HepG2 (cell line): ENCODE results near the gene CC2D1A. TPM values are rescaled to one million over a fixed set of nuclear protein-coding genes. Genes with fewer than 3 reads are reported as not detected.

ENCODE experiments used
- EED ChIP-seq: sonication (generic); formaldehyde crosslinking; IDR thresholded peaks from 2 replicates; pipeline ENCODE4 v1.5.0; 2020; ENCODE audit warnings: mild to moderate bottlenecking, missing genetic modification reagents
- ELF4 ChIP-seq: sonication (generic); formaldehyde crosslinking; IDR thresholded peaks from 2 replicates; pipeline ENCODE4 v1.5.0; 2020; ENCODE audit warnings: missing genetic modification reagents, mild to moderate bottlenecking, moderate library complexity, borderline replicate concordance
- FOXC1 ChIP-seq: sonication (generic); formaldehyde crosslinking; IDR thresholded peaks from 2 replicates; pipeline ENCODE4 v1.8.0; 2022; ENCODE audit warnings: mild to moderate bottlenecking, missing genetic modification reagents, borderline replicate concordance
- HHEX ChIP-seq: IDR thresholded peaks from 2 replicates; pipeline ENCODE4 v1.6.1; 2016; ENCODE audit warnings: control low read depth
- HOXA7 ChIP-seq: sonication (generic); formaldehyde crosslinking; IDR thresholded peaks from 2 replicates; pipeline ENCODE4 v1.8.1; 2022; ENCODE audit warnings: mild to moderate bottlenecking, missing genetic modification reagents, moderate library complexity
- HOXD1 ChIP-seq: sonication (generic); formaldehyde crosslinking; IDR thresholded peaks from 2 replicates; pipeline ENCODE4 v1.5.0; 2020; ENCODE audit warnings: missing genetic modification reagents
- ISX ChIP-seq: sonication (generic); formaldehyde crosslinking; conservative IDR thresholded peaks from 2 replicates; pipeline ENCODE4 v1.5.0; 2020; ENCODE audit warnings: missing genetic modification reagents
- MTA1 ChIP-seq: sonication (generic); formaldehyde crosslinking; IDR thresholded peaks from 2 replicates; pipeline ENCODE4 v1.4.0; 2020; ENCODE audit warnings: missing genetic modification reagents, mild to moderate bottlenecking, borderline replicate concordance
- MYC ChIP-seq: sonication (generic); formaldehyde crosslinking; IDR thresholded peaks from 2 replicates; pipeline ENCODE4 v1.9.0; 2021; ENCODE audit warnings: missing genetic modification reagents, borderline replicate concordance
- PHB2 ChIP-seq: fragments of 450-650 bp; IDR thresholded peaks from 2 replicates; pipeline ENCODE4 v1.6.1; 2018; ENCODE audit not compliant: partially characterized antibody
- PLRG1 ChIP-seq: fragments of 450-650 bp; conservative IDR thresholded peaks from 2 replicates; pipeline ENCODE4 v1.6.1; 2016
- PRMT3 ChIP-seq: sonication (generic); formaldehyde crosslinking; IDR thresholded peaks from 2 replicates; pipeline ENCODE4 v1.8.1; 2022; ENCODE audit warnings: low read depth, mild to moderate bottlenecking, moderate library complexity, missing genetic modification reagents, borderline replicate concordance
- SAFB2 ChIP-seq: sonication (generic); formaldehyde crosslinking; IDR thresholded peaks from 2 replicates; pipeline ENCODE4 v1.5.1; 2020; ENCODE audit warnings: missing genetic modification reagents, low read depth, mild to moderate bottlenecking, borderline replicate concordance
- SPEN ChIP-seq: sonication (generic); formaldehyde crosslinking; IDR thresholded peaks from 2 replicates; pipeline ENCODE4 v1.5.1; 2020; ENCODE audit warnings: low read depth, mild to moderate bottlenecking, missing genetic modification reagents
- STAG1 ChIP-seq: sonication (generic); formaldehyde crosslinking; IDR thresholded peaks from 2 replicates; pipeline ENCODE4 v1.4.0; 2020; ENCODE audit warnings: missing genetic modification reagents
- TCF12 ChIP-seq, 2 experiments: fragments of 450-650 bp in 1 of 2; sonication (generic) in 1 of 2; formaldehyde crosslinking in 1 of 2; IDR thresholded peaks; 2 replicates each; pipeline versions ENCODE4 v1.6.1 to v1.8.0; 2017 to 2022; ENCODE audit warnings: antibody characterized with exemption in 1 of 2, mild to moderate bottlenecking in 1 of 2, missing genetic modification reagents in 1 of 2, moderate library complexity in 1 of 2
- TEAD2 ChIP-seq: sonication (generic); formaldehyde crosslinking; IDR thresholded peaks from 2 replicates; pipeline ENCODE4 v1.9.0; 2021; ENCODE audit warnings: missing genetic modification reagents
- ZNF232 ChIP-seq: sonication (generic); formaldehyde crosslinking; IDR thresholded peaks from 2 replicates; pipeline ENCODE4 v1.4.0; 2020; ENCODE audit warnings: missing genetic modification reagents, borderline replicate concordance
- ZNF256 ChIP-seq: sonication (generic); formaldehyde crosslinking; conservative IDR thresholded peaks from 2 replicates; pipeline ENCODE4 v1.4.0; 2020; ENCODE audit warnings: missing genetic modification reagents
- ZNF329 ChIP-seq: sonication (generic); formaldehyde crosslinking; IDR thresholded peaks from 2 replicates; pipeline ENCODE4 v1.9.0; 2021; ENCODE audit warnings: low read depth, mild to moderate bottlenecking, missing genetic modification reagents
- ZNF674 ChIP-seq: sonication (generic); formaldehyde crosslinking; IDR thresholded peaks from 2 replicates; pipeline ENCODE4 v1.5.0; 2020; ENCODE audit warnings: low read depth, mild to moderate bottlenecking, missing genetic modification reagents
- ZNF83 ChIP-seq: sonication (generic); formaldehyde crosslinking; IDR thresholded peaks from 2 replicates; pipeline ENCODE4 v1.4.0; 2020; ENCODE audit warnings: missing genetic modification reagents, mild to moderate bottlenecking, borderline replicate concordance
- ZNF839 ChIP-seq: sonication (generic); formaldehyde crosslinking; IDR thresholded peaks from 2 replicates; pipeline ENCODE4 v1.4.0; 2020; ENCODE audit warnings: missing genetic modification reagents, mild to moderate bottlenecking, borderline replicate concordance
- polyA plus RNA-seq, 8 experiments: library from polyadenylated mRNA; depleted of rRNA in 3 of 8; stranded (reverse) in 7 of 8; unstranded in 1 of 8; fragments of >200 nt; fragmentation: Illumina TruSeq in 4 of 8; extraction: Trizol in 4 of 8; gene quantifications; 2 replicates each; pipeline versions ENCODE4 v1.2.1 to v1.2.3, GENCODE V29; 2011 to 2016; ENCODE audit warnings: low read depth in 4 of 8, missing spikeins in 1 of 8, mixed read lengths in 1 of 8; ENCODE audit not compliant: insufficient read depth in 1 of 8
- total RNA-seq, 5 experiments: library from RNA; depleted of rRNA; stranded (reverse); fragments of >200 nt; fragmentation: Illumina TruSeq; extraction: Trizol; gene quantifications; 2 replicates each; pipeline ENCODE4 v1.2.3, GENCODE V29; 2016; ENCODE audit warnings: low read depth in 1 of 5
- TF ChIP-seq, protein P1 (sequence below): sonication (generic); formaldehyde crosslinking; IDR thresholded peaks from 2 replicates; pipeline ENCODE4 v1.4.0; 2020; ENCODE audit warnings: missing genetic modification reagents
- TF ChIP-seq, protein P2 (sequence below): sonication (generic); formaldehyde crosslinking; IDR thresholded peaks from 2 replicates; pipeline ENCODE4 v1.4.0; 2020; ENCODE audit warnings: low read depth, mild to moderate bottlenecking, missing genetic modification reagents
- TF ChIP-seq, protein P3 (sequence below): sonication (generic); formaldehyde crosslinking; IDR thresholded peaks from 2 replicates; pipeline ENCODE4 v1.5.0; 2020; ENCODE audit warnings: missing genetic modification reagents

CC2D1A gene
- total and polyA plus RNA-seq, 2 of the 13 experiments (the other 11 are each of a cell fraction or from before 2014, with no cell fraction given) = 9.7 to 11.5 TPM

DNA sequence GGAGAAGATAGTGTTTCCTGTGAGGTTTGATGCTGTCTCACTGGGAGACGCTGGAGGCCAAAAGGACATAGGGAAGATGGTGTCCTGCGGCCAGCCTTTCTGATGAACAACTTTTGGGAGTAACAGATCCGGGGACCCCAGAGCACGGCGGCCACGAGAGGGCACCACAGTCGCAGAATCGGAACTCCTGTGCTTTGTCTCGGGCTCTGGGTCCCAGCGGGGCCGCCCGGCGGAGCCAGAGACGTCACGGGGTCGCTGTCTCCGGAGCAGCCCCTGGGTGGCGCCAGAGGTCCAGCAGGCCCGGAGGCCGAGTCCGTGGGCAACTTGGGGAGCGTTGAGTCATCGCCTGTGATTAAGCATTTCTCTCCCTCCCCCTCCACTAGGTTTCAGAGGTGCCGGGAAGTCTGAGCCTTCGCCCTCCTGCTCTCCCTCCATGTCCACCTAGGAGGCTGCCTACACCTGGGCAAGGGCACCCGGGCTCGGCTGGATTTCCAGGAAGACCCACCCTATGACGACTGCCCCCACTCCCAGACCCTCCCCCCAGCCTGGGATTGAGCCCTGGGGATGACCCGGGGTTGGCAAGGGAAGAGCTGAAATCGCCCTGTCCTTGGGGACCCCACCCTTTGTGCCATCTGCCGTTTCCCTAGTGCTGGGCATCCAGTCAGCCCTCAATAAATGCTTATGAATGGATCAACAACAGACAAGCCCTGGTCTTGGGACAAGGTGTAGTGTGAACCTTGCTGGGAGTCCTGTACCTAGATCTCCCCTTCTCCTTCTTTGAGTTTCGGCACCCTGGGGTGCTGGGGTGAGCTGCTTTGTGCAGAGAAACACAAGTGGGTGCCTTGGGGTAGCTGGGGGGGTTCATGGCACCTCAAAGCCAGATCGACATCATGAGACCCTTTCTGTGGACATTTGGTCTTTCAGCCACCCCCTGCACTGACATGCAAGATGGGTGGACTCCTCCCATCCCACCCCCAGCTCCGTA lies 25.6 kb upstream of the CC2D1A start (continued):
- TF ChIP-seq PRMT3 (CRISPR knock-in tag) (no peak), MYC (CRISPR knock-in tag) (peak; percentile 63; the same call in 1 of the 2 replicates), ZNF329 (CRISPR knock-in tag) (no peak), ZNF839 (CRISPR knock-in tag) (no peak), ZNF232 (CRISPR knock-in tag) (no peak; the same call in 1 of the 2 replicates), ZNF674 (CRISPR knock-in tag) (no peak), HOXD1 (CRISPR knock-in tag) (no peak), ZNF83 (CRISPR knock-in tag) (no peak), PLRG1 (no peak), TEAD2 (CRISPR knock-in tag) (no peak), STAG1 (CRISPR knock-in tag) (peak; percentile 99), ELF4 (no peak), TCF12 (IDR thresholded peaks at IDR 0.05) (no peak), TCF12 (CRISPR knock-in tag; IDR thresholded peaks at IDR 0.05) (no peak), HHEX (CRISPR knock-in tag) (no peak), FOXC1 (CRISPR knock-in tag) (peak; percentile 35; the same call in 1 of the 2 replicates), SPEN (no peak), HOXA7 (CRISPR knock-in tag) (no peak), EED (no peak), PHB2 (no peak), ZNF256 (no peak), MTA1 (no peak), SAFB2 (CRISPR knock-in tag) (no peak), ISX (no peak)
- TF ChIP-seq, protein P1, sequence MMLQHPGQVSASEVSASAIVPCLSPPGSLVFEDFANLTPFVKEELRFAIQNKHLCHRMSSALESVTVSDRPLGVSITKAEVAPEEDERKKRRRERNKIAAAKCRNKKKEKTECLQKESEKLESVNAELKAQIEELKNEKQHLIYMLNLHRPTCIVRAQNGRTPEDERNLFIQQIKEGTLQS (CRISPR knock-in tag) = peak; percentile 88
- TF ChIP-seq, protein P2, sequence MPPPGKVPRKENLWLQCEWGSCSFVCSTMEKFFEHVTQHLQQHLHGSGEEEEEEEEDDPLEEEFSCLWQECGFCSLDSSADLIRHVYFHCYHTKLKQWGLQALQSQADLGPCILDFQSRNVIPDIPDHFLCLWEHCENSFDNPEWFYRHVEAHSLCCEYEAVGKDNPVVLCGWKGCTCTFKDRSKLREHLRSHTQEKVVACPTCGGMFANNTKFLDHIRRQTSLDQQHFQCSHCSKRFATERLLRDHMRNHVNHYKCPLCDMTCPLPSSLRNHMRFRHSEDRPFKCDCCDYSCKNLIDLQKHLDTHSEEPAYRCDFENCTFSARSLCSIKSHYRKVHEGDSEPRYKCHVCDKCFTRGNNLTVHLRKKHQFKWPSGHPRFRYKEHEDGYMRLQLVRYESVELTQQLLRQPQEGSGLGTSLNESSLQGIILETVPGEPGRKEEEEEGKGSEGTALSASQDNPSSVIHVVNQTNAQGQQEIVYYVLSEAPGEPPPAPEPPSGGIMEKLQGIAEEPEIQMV = no peak
- TF ChIP-seq, protein P3, sequence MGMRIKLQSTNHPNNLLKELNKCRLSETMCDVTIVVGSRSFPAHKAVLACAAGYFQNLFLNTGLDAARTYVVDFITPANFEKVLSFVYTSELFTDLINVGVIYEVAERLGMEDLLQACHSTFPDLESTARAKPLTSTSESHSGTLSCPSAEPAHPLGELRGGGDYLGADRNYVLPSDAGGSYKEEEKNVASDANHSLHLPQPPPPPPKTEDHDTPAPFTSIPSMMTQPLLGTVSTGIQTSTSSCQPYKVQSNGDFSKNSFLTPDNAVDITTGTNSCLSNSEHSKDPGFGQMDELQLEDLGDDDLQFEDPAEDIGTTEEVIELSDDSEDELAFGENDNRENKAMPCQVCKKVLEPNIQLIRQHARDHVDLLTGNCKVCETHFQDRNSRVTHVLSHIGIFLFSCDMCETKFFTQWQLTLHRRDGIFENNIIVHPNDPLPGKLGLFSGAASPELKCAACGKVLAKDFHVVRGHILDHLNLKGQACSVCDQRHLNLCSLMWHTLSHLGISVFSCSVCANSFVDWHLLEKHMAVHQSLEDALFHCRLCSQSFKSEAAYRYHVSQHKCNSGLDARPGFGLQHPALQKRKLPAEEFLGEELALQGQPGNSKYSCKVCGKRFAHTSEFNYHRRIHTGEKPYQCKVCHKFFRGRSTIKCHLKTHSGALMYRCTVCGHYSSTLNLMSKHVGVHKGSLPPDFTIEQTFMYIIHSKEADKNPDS (CRISPR knock-in tag) = no peak
